HepG2 (cell line): ENCODE data around the gene RIPK3. TPM values are rescaled to one million over a fixed set of nuclear protein-coding genes. Genes with fewer than 3 reads are reported as not detected.

ENCODE experiments used
- CEBPB ChIP-seq: IDR thresholded peaks from 2 replicates; pipeline ENCODE4 v1.6.1; 2011; ENCODE audit warnings: low read depth, low read length, improper control_type of control experiment, borderline replicate concordance
- DMTF1 ChIP-seq: sonication (generic); formaldehyde crosslinking; IDR thresholded peaks from 2 replicates; pipeline ENCODE4 v1.4.0; 2020; ENCODE audit warnings: mild to moderate bottlenecking, missing genetic modification reagents
- HNF4A ChIP-seq: sonication (generic); formaldehyde crosslinking; IDR thresholded peaks from 2 replicates; pipeline ENCODE4 v1.4.0; 2020; ENCODE audit warnings: missing genetic modification reagents
- IRF9 ChIP-seq: sonication (generic); formaldehyde crosslinking; IDR thresholded peaks from 2 replicates; pipeline ENCODE4 v1.8.0; 2022; ENCODE audit warnings: missing genetic modification reagents, mild to moderate bottlenecking, borderline replicate concordance
- KDM3A ChIP-seq: IDR thresholded peaks from 2 replicates; pipeline ENCODE4 v1.6.1; 2018; ENCODE audit warnings: low read depth, missing compliant biosample characterization
- MEIS1 ChIP-seq: sonication (generic); formaldehyde crosslinking; IDR thresholded peaks from 2 replicates; pipeline ENCODE4 v1.9.0; 2021; ENCODE audit warnings: mild to moderate bottlenecking, missing genetic modification reagents, moderate library complexity, borderline replicate concordance
- MIER3 ChIP-seq: IDR thresholded peaks from 2 replicates; pipeline ENCODE4 v1.6.1; 2016; ENCODE audit warnings: missing compliant biosample characterization, borderline replicate concordance
- NCOA1 ChIP-seq: sonication (generic); formaldehyde crosslinking; IDR thresholded peaks from 2 replicates; pipeline ENCODE4 v1.9.0; 2021; ENCODE audit warnings: missing genetic modification reagents
- POGZ ChIP-seq: sonication (generic); formaldehyde crosslinking; IDR thresholded peaks from 2 replicates; pipeline ENCODE4 v1.4.0; 2020; ENCODE audit warnings: mild to moderate bottlenecking, missing genetic modification reagents
- POLR2A ChIP-seq, 2 experiments: IDR thresholded peaks; 2 replicates each; pipeline ENCODE4 v1.6.1; 2011; ENCODE audit warnings: low read depth in 2 of 2, low read length in 2 of 2, mild to moderate bottlenecking in 1 of 2, moderate library complexity in 1 of 2; ENCODE audit not compliant: insufficient read depth in 1 of 2
- SIN3A ChIP-seq: IDR thresholded peaks from 2 replicates; pipeline ENCODE4 v1.6.1; 2011; ENCODE audit warnings: low read depth, mild to moderate bottlenecking, control low read depth, low read length, borderline replicate concordance
- ZBED4 ChIP-seq: sonication (generic); formaldehyde crosslinking; IDR thresholded peaks from 2 replicates; pipeline ENCODE4 v1.4.0; 2020; ENCODE audit warnings: missing genetic modification reagents, borderline replicate concordance
- ZBTB7A ChIP-seq: sonication (generic); formaldehyde crosslinking; IDR thresholded peaks from 2 replicates; pipeline ENCODE4 v1.8.0; 2022; ENCODE audit warnings: mild to moderate bottlenecking, missing genetic modification reagents
- ZNF136 ChIP-seq: sonication (generic); formaldehyde crosslinking; IDR thresholded peaks from 2 replicates; pipeline ENCODE4 v1.8.1; 2022; ENCODE audit warnings: low read depth, mild to moderate bottlenecking, moderate library complexity, missing genetic modification reagents
- ZNF562 ChIP-seq: sonication (generic); formaldehyde crosslinking; IDR thresholded peaks from 2 replicates; pipeline ENCODE4 v1.8.0; 2022; ENCODE audit warnings: missing genetic modification reagents, borderline replicate concordance
- ZNF616 ChIP-seq: sonication (generic); formaldehyde crosslinking; IDR thresholded peaks from 2 replicates; pipeline ENCODE4 v1.5.0; 2020; ENCODE audit warnings: low read depth, mild to moderate bottlenecking, missing genetic modification reagents
- ZNF720 ChIP-seq: sonication (generic); formaldehyde crosslinking; IDR thresholded peaks from 2 replicates; pipeline ENCODE4 v1.4.0; 2020; ENCODE audit warnings: missing genetic modification reagents
- ZSCAN25 ChIP-seq: sonication (generic); formaldehyde crosslinking; IDR thresholded peaks from 2 replicates; pipeline ENCODE4 v1.8.0; 2022; ENCODE audit warnings: mild to moderate bottlenecking, missing genetic modification reagents
- polyA plus RNA-seq, 8 experiments: library from polyadenylated mRNA; depleted of rRNA in 3 of 8; stranded (reverse) in 7 of 8; unstranded in 1 of 8; fragments of >200 nt; fragmentation: Illumina TruSeq in 4 of 8; extraction: Trizol in 4 of 8; gene quantifications; 2 replicates each; pipeline versions ENCODE4 v1.2.1 to v1.2.3, GENCODE V29; 2011 to 2016; ENCODE audit warnings: low read depth in 4 of 8, missing spikeins in 1 of 8, mixed read lengths in 1 of 8; ENCODE audit not compliant: insufficient read depth in 1 of 8
- total RNA-seq, 5 experiments: library from RNA; depleted of rRNA; stranded (reverse); fragments of >200 nt; fragmentation: Illumina TruSeq; extraction: Trizol; gene quantifications; 2 replicates each; pipeline ENCODE4 v1.2.3, GENCODE V29; 2016; ENCODE audit warnings: low read depth in 1 of 5
- TF ChIP-seq, protein P1 (sequence below): IDR thresholded peaks from 2 replicates; pipeline ENCODE4 v1.4.0; 2020; ENCODE audit warnings: mild to moderate bottlenecking, missing genetic modification reagents

The RIPK3 gene
- total and polyA plus RNA-seq, 2 of the 13 experiments (the other 11 are each of a cell fraction or from before 2014, with no cell fraction given), result not detected

- TF ChIP-seq IRF9 (CRISPR knock-in tag), result peak; percentile 40; the same call in 1 of the 2 replicates
- TF ChIP-seq ZNF616 (CRISPR knock-in tag), result no peak
- peak; percentile 84 for TF ChIP-seq ZSCAN25 (CRISPR knock-in tag)
- 0 out of 2 replicates have a peak, but pooled peaks have one; percentile 38 for TF ChIP-seq KDM3A (CRISPR knock-in tag)
- TF ChIP-seq ZBED4, result peak; percentile 95
- no peak for TF ChIP-seq ZNF562
- no peak for TF ChIP-seq NCOA1 (CRISPR knock-in tag)
- TF ChIP-seq MEIS1, result peak; percentile 66; the same call in 1 of the 2 replicates
- TF ChIP-seq CEBPB, result peak; percentile 63; the same call in 1 of the 2 replicates
- TF ChIP-seq DMTF1 (CRISPR knock-in tag), result no peak
- 0 out of 2 replicates have a peak, but pooled peaks have one; percentile 16 for TF ChIP-seq MIER3 (CRISPR knock-in tag)
- 0 out of 2 replicates have a peak, but pooled peaks have one; percentile 45 for TF ChIP-seq ZNF136 (CRISPR knock-in tag)
- TF ChIP-seq, protein P1, sequence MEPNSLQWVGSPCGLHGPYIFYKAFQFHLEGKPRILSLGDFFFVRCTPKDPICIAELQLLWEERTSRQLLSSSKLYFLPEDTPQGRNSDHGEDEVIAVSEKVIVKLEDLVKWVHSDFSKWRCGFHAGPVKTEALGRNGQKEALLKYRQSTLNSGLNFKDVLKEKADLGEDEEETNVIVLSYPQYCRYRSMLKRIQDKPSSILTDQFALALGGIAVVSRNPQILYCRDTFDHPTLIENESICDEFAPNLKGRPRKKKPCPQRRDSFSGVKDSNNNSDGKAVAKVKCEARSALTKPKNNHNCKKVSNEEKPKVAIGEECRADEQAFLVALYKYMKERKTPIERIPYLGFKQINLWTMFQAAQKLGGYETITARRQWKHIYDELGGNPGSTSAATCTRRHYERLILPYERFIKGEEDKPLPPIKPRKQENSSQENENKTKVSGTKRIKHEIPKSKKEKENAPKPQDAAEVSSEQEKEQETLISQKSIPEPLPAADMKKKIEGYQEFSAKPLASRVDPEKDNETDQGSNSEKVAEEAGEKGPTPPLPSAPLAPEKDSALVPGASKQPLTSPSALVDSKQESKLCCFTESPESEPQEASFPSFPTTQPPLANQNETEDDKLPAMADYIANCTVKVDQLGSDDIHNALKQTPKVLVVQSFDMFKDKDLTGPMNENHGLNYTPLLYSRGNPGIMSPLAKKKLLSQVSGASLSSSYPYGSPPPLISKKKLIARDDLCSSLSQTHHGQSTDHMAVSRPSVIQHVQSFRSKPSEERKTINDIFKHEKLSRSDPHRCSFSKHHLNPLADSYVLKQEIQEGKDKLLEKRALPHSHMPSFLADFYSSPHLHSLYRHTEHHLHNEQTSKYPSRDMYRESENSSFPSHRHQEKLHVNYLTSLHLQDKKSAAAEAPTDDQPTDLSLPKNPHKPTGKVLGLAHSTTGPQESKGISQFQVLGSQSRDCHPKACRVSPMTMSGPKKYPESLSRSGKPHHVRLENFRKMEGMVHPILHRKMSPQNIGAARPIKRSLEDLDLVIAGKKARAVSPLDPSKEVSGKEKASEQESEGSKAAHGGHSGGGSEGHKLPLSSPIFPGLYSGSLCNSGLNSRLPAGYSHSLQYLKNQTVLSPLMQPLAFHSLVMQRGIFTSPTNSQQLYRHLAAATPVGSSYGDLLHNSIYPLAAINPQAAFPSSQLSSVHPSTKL (CRISPR knock-in tag), result 0 out of 2 replicates have a peak, but pooled peaks have one; percentile 25
- TF ChIP-seq HNF4A (CRISPR knock-in tag), result peak; percentile 70
- no peak for TF ChIP-seq POGZ
- TF ChIP-seq SIN3A, result 0 out of 2 replicates have a peak, but pooled peaks have one; percentile 62
- TF ChIP-seq POLR2A (IDR thresholded peaks at IDR 0.05; ENCODE audit: insufficient read depth in 1 of 2, low read depth in 2 of 2, low read length in 2 of 2), result peak in 1 of 2 experiments; percentile 10; a peak in 1 of 4 replicates
- TF ChIP-seq ZNF720 (CRISPR knock-in tag), result no peak
- TF ChIP-seq ZBTB7A, result no peak
These were observed 24.5 kb downstream of the RIPK3 start (continued) for GRCh38 chr14:24315243-24315806.
